H1 (cell line): Measurements from ENCODE around the gene SLAMF6. TPM values are rescaled to one million over a fixed set of nuclear protein-coding genes. Genes with fewer than 3 reads are reported as not detected.

Experiments used
- CTCF ChIA-PET: fragments of 300-600 bp; sonication (Branson Sonifier 250); formaldehyde crosslinking; loops from one replicate; lab custom pipeline; 2021; ENCODE audit not compliant: partially characterized antibody; lab: Charles Lee
- POLR2A ChIA-PET: fragments of 300-600 bp; sonication (Branson Sonifier 250); formaldehyde crosslinking; loops from one replicate; lab custom pipeline; 2021; ENCODE audit warnings: inconsistent platforms; ENCODE audit not compliant: partially characterized antibody; lab: Charles Lee
- DNase-seq, 2 experiments: peaks; one replicate each; pipeline versions ENCODE4 v3.0.0 to v3.0.0-alpha.2; 2010 to 2022; ENCODE audit warnings: low spot score in 2 of 2, low read depth in 1 of 2, mixed read lengths in 1 of 2
- FAIRE-seq: peaks from 2 replicates; lab custom pipeline; 2011; peaks lifted over from hg19 to GRCh38; lab: Jason Lieb, UNC
- H2AFZ ChIP-seq: 2 replicates; pipeline ENCODE4 v1.8.1; 2012; ENCODE audit warnings: low read length, inconsistent platforms
- H2AK5ac ChIP-seq: 2 replicates; pipeline ENCODE4 v1.6.1; 2013; ENCODE audit warnings: low read depth, low read length
- H2BK120ac ChIP-seq: replicated peaks from 2 replicates; pipeline ENCODE3; 2013; ENCODE audit warnings: low read depth, low read length, inconsistent platforms
- H2BK12ac ChIP-seq: 2 replicates; pipeline ENCODE4 v1.6.1; 2013; ENCODE audit warnings: low read depth, low read length
- H2BK15ac ChIP-seq: 2 replicates; pipeline ENCODE4 v1.6.1; 2013; ENCODE audit warnings: low read length
- H2BK20ac ChIP-seq: 2 replicates; pipeline ENCODE4 v1.6.1; 2013; ENCODE audit warnings: low read length
- H2BK5ac ChIP-seq: 2 replicates; pipeline ENCODE4 v1.6.1; 2013; ENCODE audit warnings: low read depth, low read length
- H3K14ac ChIP-seq: 2 replicates; pipeline ENCODE4 v1.6.1; 2013; ENCODE audit warnings: inconsistent platforms; ENCODE audit not compliant: insufficient read length
- H3K18ac ChIP-seq: 2 replicates; pipeline ENCODE4 v1.6.1; 2013; ENCODE audit warnings: low read length; ENCODE audit errors: extremely low read depth
- H3K23ac ChIP-seq: 2 replicates; pipeline ENCODE4 v1.6.1; 2013; ENCODE audit warnings: inconsistent platforms; ENCODE audit not compliant: insufficient read length
- H3K23me2 ChIP-seq: 2 replicates; pipeline ENCODE4 v1.6.1; 2013; ENCODE audit warnings: low read depth, low read length
- H3K27ac ChIP-seq: 2 replicates; pipeline ENCODE4 v1.6.1; 2011; ENCODE audit warnings: low read depth, low read length, inconsistent platforms
- H3K27me3 ChIP-seq, 4 experiments: replicated peaks in 1 of 4; 1 replicate in 1 of 4; 2 replicates in 3 of 4; pipeline versions ENCODE4 v1.6.1 to v1.8.1; 2011 to 2013; ENCODE audit warnings: low read length in 3 of 4, mild to moderate bottlenecking in 3 of 4, inconsistent platforms in 2 of 4, mixed read lengths in 2 of 4, moderate library complexity in 1 of 4; ENCODE audit not compliant: control insufficient read depth in 3 of 4, insufficient read depth in 3 of 4; ENCODE audit errors: extremely low read depth in 1 of 4
- H3K36me3 ChIP-seq, 4 experiments: 2 replicates each; pipeline versions ENCODE4 v1.6.1 to v1.8.1; 2011 to 2013; ENCODE audit warnings: mild to moderate bottlenecking in 4 of 4, low read length in 3 of 4, moderate library complexity in 2 of 4, control low read depth in 1 of 4, inconsistent platforms in 1 of 4; ENCODE audit not compliant: insufficient read depth in 4 of 4, control insufficient read depth in 2 of 4
- H3K4ac ChIP-seq: replicated peaks from 2 replicates; pipeline ENCODE3; 2013; ENCODE audit warnings: low read length, low read depth, mixed read lengths, inconsistent platforms; ENCODE audit not compliant: insufficient read length
- H3K4me1 ChIP-seq, 4 experiments: replicated peaks in 1 of 4; 1 replicate in 1 of 4; 2 replicates in 3 of 4; pipeline versions ENCODE4 v1.6.1 to v1.8.1; 2011 to 2013; ENCODE audit warnings: low read length in 3 of 4, inconsistent platforms in 2 of 4, mixed read lengths in 1 of 4; ENCODE audit not compliant: insufficient read depth in 4 of 4, control insufficient read depth in 3 of 4
- H3K4me2 ChIP-seq, 2 experiments: 2 replicates each; pipeline versions ENCODE4 v1.6.1 to v1.8.1; 2011 to 2013; ENCODE audit warnings: low read depth in 2 of 2, low read length in 2 of 2, control low read depth in 1 of 2, inconsistent platforms in 1 of 2, mild to moderate bottlenecking in 1 of 2; ENCODE audit not compliant: insufficient read depth in 1 of 2
- H3K4me3 ChIP-seq, 4 experiments: fragments of 200-600, 300-600 bp in 1 of 4; sonication (generic), shearing (Covaris generic), sonication (Bioruptor Twin) in 1 of 4; 2 replicates each; pipeline versions ENCODE4 v1.5.1 to v1.8.1; 2011 to 2016; ENCODE audit warnings: low read length in 4 of 4, low read depth in 3 of 4, control low read depth in 2 of 4, inconsistent platforms in 2 of 4, mild to moderate bottlenecking in 2 of 4, mixed read lengths in 1 of 4, moderate library complexity in 1 of 4; ENCODE audit not compliant: insufficient read depth in 2 of 4; ENCODE audit errors: extremely low read depth in 1 of 4
- H3K56ac ChIP-seq: replicated peaks from 2 replicates; pipeline ENCODE3; 2013; ENCODE audit warnings: low read depth, mild to moderate bottlenecking, mixed read lengths, low read length, inconsistent platforms; ENCODE audit not compliant: insufficient read length
- H3K79me1 ChIP-seq: 2 replicates; pipeline ENCODE4 v1.6.1; 2013; ENCODE audit warnings: low read depth, low read length, control low read depth
- H3K79me2 ChIP-seq, 2 experiments: 2 replicates each; pipeline versions ENCODE4 v1.6.1 to v1.8.1; 2012 to 2013; ENCODE audit warnings: low read length in 2 of 2, mild to moderate bottlenecking in 2 of 2, inconsistent platforms in 1 of 2; ENCODE audit not compliant: insufficient read depth in 2 of 2, control insufficient read depth in 1 of 2
- H3K9ac ChIP-seq, 4 experiments: replicated peaks in 1 of 4; 1 replicate in 1 of 4; 2 replicates in 3 of 4; pipeline versions ENCODE4 v1.6.1 to v1.8.1; 2011 to 2013; ENCODE audit warnings: low read depth in 3 of 4, low read length in 3 of 4, control low read depth in 2 of 4, mild to moderate bottlenecking in 2 of 4, moderate library complexity in 2 of 4, inconsistent platforms in 1 of 4; ENCODE audit errors: extremely low read depth in 1 of 4
- H3K9me3 ChIP-seq, 2 experiments: 2 replicates each; pipeline versions ENCODE4 v1.6.1 to v1.8.1; 2012 to 2013; ENCODE audit warnings: mild to moderate bottlenecking in 2 of 2, moderate library complexity in 2 of 2, control low read depth in 1 of 2, inconsistent platforms in 1 of 2, low read depth in 1 of 2, low read length in 1 of 2, mixed read lengths in 1 of 2; ENCODE audit not compliant: insufficient read depth in 2 of 2
- H4K20me1 ChIP-seq, 2 experiments: replicated peaks in 1 of 2; 2 replicates each; pipeline versions ENCODE3 to v1.8.1; 2011 to 2013; ENCODE audit warnings: inconsistent platforms in 2 of 2, low read length in 2 of 2, mild to moderate bottlenecking in 1 of 2; ENCODE audit not compliant: insufficient read depth in 2 of 2, control insufficient read depth in 1 of 2
- H4K5ac ChIP-seq: 2 replicates; pipeline ENCODE4 v1.6.1; 2013; ENCODE audit warnings: low read length, low read depth, mixed read lengths, inconsistent platforms; ENCODE audit not compliant: insufficient read length
- H4K8ac ChIP-seq: 2 replicates; pipeline ENCODE4 v1.8.0; 2013; ENCODE audit warnings: mild to moderate bottlenecking, moderate library complexity, low read length, inconsistent platforms; ENCODE audit not compliant: insufficient read depth; ENCODE audit errors: extremely low read depth
- H4K91ac ChIP-seq: replicated peaks from 2 replicates; pipeline ENCODE3; 2013; ENCODE audit warnings: low read length, mixed read lengths, inconsistent platforms; ENCODE audit not compliant: insufficient read length
- BCL11A ChIP-seq, 2 experiments: IDR thresholded peaks; one replicate each; pipeline ENCODE4 v1.6.1; 2011; ENCODE audit warnings: low read depth in 2 of 2, low read length in 2 of 2, mild to moderate bottlenecking in 2 of 2
- GTF2F1 ChIP-seq: IDR thresholded peaks from 2 replicates; pipeline ENCODE4 v1.6.1; 2012; ENCODE audit warnings: low read depth, low read length, improper control_type of control experiment, borderline replicate concordance
- HDAC2 ChIP-seq, 2 experiments: fragments of 300-600 bp in 1 of 2; sonication (generic) in 1 of 2; IDR thresholded peaks; 2 replicates each; pipeline ENCODE4 v1.6.1; 2011 to 2012; ENCODE audit warnings: low read depth in 2 of 2, low read length in 2 of 2, mild to moderate bottlenecking in 2 of 2, moderate library complexity in 2 of 2, borderline replicate concordance in 1 of 2, inconsistent platforms in 1 of 2
- KDM1A ChIP-seq: fragments of 200-600, 300-600 bp; sonication (generic); IDR thresholded peaks from 2 replicates; pipeline ENCODE4 v1.7.1; 2016; ENCODE audit warnings: mild to moderate bottlenecking, low read length, borderline replicate concordance
- NANOG ChIP-seq: IDR thresholded peaks from 2 replicates; pipeline ENCODE4 v1.6.1; 2011; ENCODE audit warnings: low read length, low read depth, mild to moderate bottlenecking, inconsistent platforms; ENCODE audit not compliant: insufficient read depth, poor library complexity, severe bottlenecking
- NRF1 ChIP-seq: IDR thresholded peaks from 2 replicates; pipeline ENCODE4 v1.6.1; 2011; ENCODE audit warnings: mild to moderate bottlenecking, low read depth, low read length, improper control_type of control experiment
- POLR2A ChIP-seq, 2 experiments: IDR thresholded peaks; 1 replicate in 1 of 2; 2 replicates in 1 of 2; pipeline ENCODE4 v1.6.1; 2011; ENCODE audit warnings: low read depth in 2 of 2, low read length in 2 of 2, mild to moderate bottlenecking in 2 of 2; ENCODE audit errors: control extremely low read depth in 1 of 2
- RFX5 ChIP-seq: IDR thresholded peaks from 2 replicates; pipeline ENCODE4 v1.6.1; 2011; ENCODE audit warnings: low read depth, low read length, improper control_type of control experiment, borderline replicate concordance
- TCF12 ChIP-seq: IDR thresholded peaks from 2 replicates; pipeline ENCODE4 v1.6.1; 2011; ENCODE audit warnings: low read depth, mild to moderate bottlenecking, low read length
- WGBS, 2 experiments: shearing (Covaris generic) in 1 of 2; methylation state at CpG; one replicate each; pipeline versions ENCODE4 v1.1.6 to v1.1.7; 2013 to 2015; ENCODE audit warnings: low lambda C conversion rate in 2 of 2, mixed read lengths in 2 of 2, inconsistent platforms in 1 of 2, low coverage in 1 of 2, missing lambda C conversion rate in 1 of 2; ENCODE audit not compliant: insufficient replicate concordance in 2 of 2, insufficient coverage in 1 of 2, insufficient read length in 1 of 2; ENCODE audit errors: extremely low coverage in 1 of 2, missing lambda C conversion rate in 1 of 2; 5-methylcytosine and 5-hydroxymethylcytosine counted together
- polyA plus RNA-seq, 7 experiments: library from polyadenylated mRNA; depleted of rRNA in 3 of 7; stranded (reverse) in 5 of 7; unstranded in 2 of 7; fragments of >200 nt in 5 of 7; fragments of 200-250 nt in 2 of 7; gene quantifications; 1 replicate in 5 of 7; 2 replicates in 1 of 7; 4 replicates in 1 of 7; pipeline versions ENCODE4 v1.2.1 to v1.2.3, GENCODE V29; 2011 to 2013; ENCODE audit warnings: missing spikeins in 2 of 7, mixed read lengths in 2 of 7
- total RNA-seq: library from RNA; stranded (reverse); fragmentation: NEBNext Ultra II Directional; extraction: Animal tissue kit (Norgen Biotek cat#: 25700); gene quantifications from 2 replicates; pipeline ENCODE4 v1.2.1, GENCODE V29; 2021

SLAMF6 gene
- total and polyA plus RNA-seq, 2 of the 8 experiments (the other 6 are each of a cell fraction or from before 2014, with no cell fraction given): not detected

DNA sequence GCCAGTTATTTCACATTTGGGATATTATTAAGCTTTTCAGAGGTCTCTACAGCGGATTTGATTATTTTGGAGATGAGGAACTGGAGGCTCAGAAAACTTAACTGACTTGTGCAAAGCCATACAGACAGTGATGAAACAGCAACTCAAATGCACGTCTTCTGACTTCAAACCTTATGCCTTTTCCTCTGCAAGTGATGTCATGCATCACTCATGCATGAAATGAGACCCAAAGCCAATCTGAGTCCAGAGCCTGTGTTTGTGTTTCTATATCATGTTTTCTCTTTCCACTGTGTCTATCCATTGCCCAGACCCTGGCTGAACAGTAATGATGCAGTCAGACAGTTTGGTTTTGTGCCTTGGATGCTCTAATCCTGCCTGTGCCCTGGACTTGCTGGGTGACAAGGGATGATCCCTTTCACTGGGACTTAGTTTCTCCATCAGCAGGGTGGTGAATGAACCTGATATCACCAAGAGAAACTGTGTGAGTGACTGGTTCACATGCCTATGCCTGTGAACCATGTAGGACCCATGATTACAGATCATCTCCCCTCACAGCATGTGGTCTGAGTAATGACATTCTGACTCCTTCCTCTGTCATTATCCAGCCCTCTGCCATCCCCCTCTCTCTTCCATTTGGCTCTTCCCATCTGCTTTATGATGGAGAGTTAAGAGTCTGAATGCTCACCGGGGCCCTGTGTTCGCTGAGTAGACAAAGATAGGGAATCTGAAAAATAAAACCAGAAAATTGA is 33.4 kb downstream of the SLAMF6 start:
- Histone ChIP-seq H3K36me3 (no peaks in the 10 kb centered on the region), H2BK20ac (no peak overlapping the region), H2BK120ac (no peak overlapping the region), H3K27ac (no peak overlapping the region), H3K18ac (no peak overlapping the region; the same call in 1 of the 2 replicates), H3K56ac (no peak overlapping the region), H3K79me2 (no peaks in the 10 kb centered on the region), H4K91ac (no peak overlapping the region), H3K4ac (no peak overlapping the region), H2BK5ac (no peak overlapping the region), H2BK12ac (no peak overlapping the region), H3K79me1 (no peaks in the 10 kb centered on the region), H3K4me1 (peaks cover 0 to 3% (median 3%) of the 10 kb centered on the region in 4 experiments; a peak in 3 of 7 replicates), H3K4me2 (no peak overlapping the region), H3K27me3 (no peaks in the 10 kb centered on the region), H4K8ac (no peak overlapping the region), H2AK5ac (no peak overlapping the region), H3K4me3 (no peak overlapping the region), H3K9me3 (no peaks in the 10 kb centered on the region), H3K9ac (no peak overlapping the region), H3K14ac (no peak overlapping the region), H4K5ac (no peak overlapping the region), H4K20me1 (no peaks in the 10 kb centered on the region), H3K23me2 (peaks cover 2% of the 10 kb centered on the region; the same call in 1 of the 2 replicates), H2BK15ac (no peak overlapping the region), H2AFZ (no peak overlapping the region), H3K23ac (no peak overlapping the region)
- WGBS, 2 experiments: 93% methylated on average over 4 of the region's 4 CpGs; no CpG with 5 or more reads in 1 of the 2 experiments
- no peak for FAIRE-seq
- CTCF ChIA-PET: interaction anchor here (0.9 to 1.1 kb wide), 2 partner anchors 11 to 43 kb away, joined by 3 read pairs; no protein-coding TSS in a partner anchor
- TF ChIP-seq TCF12 (no peak), NANOG (no peak), NRF1 (no peak), RFX5 (no peak), POLR2A (IDR thresholded peaks at IDR 0.05; ENCODE audit: control extremely low read depth in 1 of 2, low read depth in 2 of 2, low read length in 2 of 2) (no peak), HDAC2 (IDR thresholded peaks at IDR 0.05; ENCODE audit: borderline replicate concordance in 1 of 2, low read depth in 2 of 2, low read length in 2 of 2) (no peak), BCL11A (IDR thresholded peaks at IDR 0.05; ENCODE audit: low read depth in 2 of 2, low read length in 2 of 2) (no peak), GTF2F1 (no peak), KDM1A (no peak)
- POLR2A ChIA-PET: no interaction called here
- no peak for DNase-seq
